Measurements from ENCODE around the gene CDCA3. TPM values are rescaled to one million over a fixed set of nuclear protein-coding genes. Genes with fewer than 3 reads are reported as not detected.

The CDCA3 gene
- total RNA-seq, 1 experiment from 2014 or later, result 61.8 TPM

GRCh38 chr12:6826125-6826733 is 24.9 kb downstream of the CDCA3 start (continued):
- no peak for TF ChIP-seq IRF2 (CRISPR knock-in tag; IDR thresholded peaks at IDR 0.05; ENCODE audit: borderline replicate concordance, low read depth)
- no peak for TF ChIP-seq E2F1 (CRISPR knock-in tag; IDR thresholded peaks at IDR 0.05)

GRCh38 chr12:6825398-6826124 is 25.5 kb downstream of the CDCA3 start:
- H3K27ac Mint-ChIP-seq, result no peak overlapping the region
- H3K4me1 Mint-ChIP-seq, result peaks cover 60% of the 10 kb centered on the region
- peak; percentile 95 for DNase-seq (ENCODE audit: low spot score)
- TF ChIP-seq ZSCAN18 (CRISPR knock-in tag; IDR thresholded peaks at IDR 0.05) (no peak), AFF4 (CRISPR knock-in tag; IDR thresholded peaks at IDR 0.05; ENCODE audit: borderline replicate concordance) (no peak), ATF2 (CRISPR knock-in tag; IDR thresholded peaks at IDR 0.05; ENCODE audit: borderline replicate concordance, low read depth) (no peak), MXD4 (CRISPR knock-in tag; IDR thresholded peaks at IDR 0.05; ENCODE audit: borderline replicate concordance) (no peak), HMGXB4 (CRISPR knock-in tag; IDR thresholded peaks at IDR 0.05) (peak; percentile 66; the same call in 1 of the 2 replicates), IRF1 (CRISPR knock-in tag; IDR thresholded peaks at IDR 0.05) (no peak), ZBTB43 (CRISPR knock-in tag; IDR thresholded peaks at IDR 0.05) (no peak), ZNF219 (CRISPR knock-in tag; IDR thresholded peaks at IDR 0.05; ENCODE audit: borderline replicate concordance) (no peak), PRRX2 (CRISPR knock-in tag; IDR thresholded peaks at IDR 0.05) (no peak), NR1H2 (CRISPR knock-in tag; IDR thresholded peaks at IDR 0.05) (no peak), CBFB (CRISPR knock-in tag; IDR thresholded peaks at IDR 0.05; ENCODE audit: low read depth) (0 out of 2 replicates have a peak, but pooled peaks have one; percentile 10), CREM (CRISPR knock-in tag; IDR thresholded peaks at IDR 0.05) (no peak), CTCF (IDR thresholded peaks at IDR 0.05) (peak; percentile 90), ETV6 (CRISPR knock-in tag; IDR thresholded peaks at IDR 0.05) (0 out of 2 replicates have a peak, but pooled peaks have one; percentile 50)

More at GRCh38 chr12:6825398-6826124, 25.5 kb downstream of the CDCA3 start:
- ChIA-PET CTCF (interaction anchor here (0.6 to 8.9 kb wide), 32 partner anchors 9 to 205 kb away, joined by 3 to 112 read pairs (median 4); partner anchors contain the start of genes ACRBP, CDCA3, COPS7A and GNB3), POLR2A (interaction anchor here (0.6 to 1.5 kb wide), 6 partner anchors 45 to 72 kb away, joined by 3 to 5 read pairs (median 4); partner anchors contain the start of gene PTMS)
- no peaks in the 10 kb centered on the region for H3K9me3 Mint-ChIP-seq
- H3K4me3 Mint-ChIP-seq, result peak overlapping the region; percentile 78
- H3K27me3 Mint-ChIP-seq (ENCODE audit: low read depth), result peaks cover 45% of the 10 kb centered on the region
- ATAC-seq, result peak; percentile 35
- H3K36me3 Mint-ChIP-seq, result peaks cover 5% of the 10 kb centered on the region; the same call in 1 of the 2 replicates
